Measurements from ENCODE around the gene CD46.

DNA sequence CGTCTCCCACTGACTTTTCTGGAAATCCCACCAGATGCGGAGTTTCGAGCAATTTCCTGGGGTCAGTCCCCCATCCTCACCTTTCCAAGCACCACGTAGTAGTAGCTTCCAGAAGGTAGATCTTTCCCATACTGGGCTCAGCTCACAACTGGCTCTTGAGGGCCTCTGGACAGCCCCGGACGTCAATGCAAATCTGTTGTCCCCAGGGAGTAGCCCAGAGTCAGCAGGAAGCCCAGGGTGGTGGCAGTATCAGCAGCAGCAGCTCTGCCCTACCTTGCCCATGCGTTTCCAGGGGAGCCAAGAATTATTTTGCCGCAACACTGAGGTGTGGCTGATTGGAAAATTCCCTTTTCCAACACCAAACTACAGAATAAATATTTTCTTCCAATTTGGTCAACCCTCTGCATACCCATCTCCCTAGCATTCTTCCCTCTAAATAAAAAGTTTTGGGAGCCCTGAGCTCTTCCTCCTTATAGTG is 70.3 kb downstream of the CD46 start:
- no peak for TF ChIP-seq EZH2 (IDR thresholded peaks at IDR 0.05; ENCODE audit: borderline replicate concordance, low read length)
- TF ChIP-seq, protein P1, sequence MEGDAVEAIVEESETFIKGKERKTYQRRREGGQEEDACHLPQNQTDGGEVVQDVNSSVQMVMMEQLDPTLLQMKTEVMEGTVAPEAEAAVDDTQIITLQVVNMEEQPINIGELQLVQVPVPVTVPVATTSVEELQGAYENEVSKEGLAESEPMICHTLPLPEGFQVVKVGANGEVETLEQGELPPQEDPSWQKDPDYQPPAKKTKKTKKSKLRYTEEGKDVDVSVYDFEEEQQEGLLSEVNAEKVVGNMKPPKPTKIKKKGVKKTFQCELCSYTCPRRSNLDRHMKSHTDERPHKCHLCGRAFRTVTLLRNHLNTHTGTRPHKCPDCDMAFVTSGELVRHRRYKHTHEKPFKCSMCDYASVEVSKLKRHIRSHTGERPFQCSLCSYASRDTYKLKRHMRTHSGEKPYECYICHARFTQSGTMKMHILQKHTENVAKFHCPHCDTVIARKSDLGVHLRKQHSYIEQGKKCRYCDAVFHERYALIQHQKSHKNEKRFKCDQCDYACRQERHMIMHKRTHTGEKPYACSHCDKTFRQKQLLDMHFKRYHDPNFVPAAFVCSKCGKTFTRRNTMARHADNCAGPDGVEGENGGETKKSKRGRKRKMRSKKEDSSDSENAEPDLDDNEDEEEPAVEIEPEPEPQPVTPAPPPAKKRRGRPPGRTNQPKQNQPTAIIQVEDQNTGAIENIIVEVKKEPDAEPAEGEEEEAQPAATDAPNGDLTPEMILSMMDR (conservative IDR thresholded peaks at IDR 0.05 in 1 of 2, IDR thresholded peaks at IDR 0.05 in 1 of 2; ENCODE audit: extremely low read depth in 1 of 2, insufficient read depth in 1 of 2, low read depth in 1 of 2, low read length in 2 of 2): no peak
